Panc1 (cell line): ENCODE data around the gene ATXN7. TPM values are rescaled to one million over a fixed set of nuclear protein-coding genes. Genes with fewer than 3 reads are reported as not detected.

Experiments used
- ATAC-seq: fragments of 200-7000 bp; cut with Tn5 transposase; 2 replicates; pipeline ENCODE4 v1.9.1; 2020; ENCODE audit warnings: mild to moderate bottlenecking, moderate library complexity
- BruUV-seq: library from RNA; stranded (reverse); fragments of 400-500 nt; replicated peaks from 2 replicates; lab custom pipeline; 2021; lab: Mats Ljungman, UMichigan
- CTCF ChIA-PET: fragments of 300-600 bp; sonication (Branson Sonifier 250); formaldehyde crosslinking; loops from one replicate; lab custom pipeline; 2022; ENCODE audit warnings: antibody characterized with exemption; lab: Charles Lee
- POLR2A ChIA-PET: fragments of 300-600 bp; sonication (Branson Sonifier 250); formaldehyde crosslinking; loops from one replicate; lab custom pipeline; 2022; ENCODE audit warnings: antibody characterized with exemption; lab: Charles Lee
- DNase-seq: peaks from one replicate; pipeline ENCODE4 v3.0.0-alpha.2; 2010; ENCODE audit warnings: low read depth, low spot score
- H3K27ac ChIP-seq: 2 replicates; pipeline ENCODE4 v1.5.1; 2011; ENCODE audit warnings: mild to moderate bottlenecking, low read length, inconsistent platforms
- H3K27me3 ChIP-seq: fragments of 200-500 bp; sonication (Bioruptor generic); 2 replicates; pipeline ENCODE4 v1.6.0; 2014; ENCODE audit warnings: low read length, inconsistent platforms; ENCODE audit not compliant: control insufficient read depth, insufficient read depth
- H3K36me3 ChIP-seq: fragments of 200-500 bp; sonication (Bioruptor generic); 2 replicates; pipeline ENCODE4 v1.5.1; 2014; ENCODE audit warnings: inconsistent platforms, mild to moderate bottlenecking, low read length, moderate library complexity; ENCODE audit not compliant: control insufficient read depth, insufficient read depth
- H3K4me1 ChIP-seq: 2 replicates; pipeline ENCODE4 v1.5.1; 2011; ENCODE audit warnings: inconsistent platforms, mild to moderate bottlenecking, low read length, moderate library complexity; ENCODE audit not compliant: control insufficient read depth, insufficient read depth
- H3K4me3 ChIP-seq, 2 experiments: 2 replicates each; pipeline ENCODE4 v1.5.1; 2011 to 2012; ENCODE audit warnings: low read depth in 2 of 2, low read length in 2 of 2, mild to moderate bottlenecking in 2 of 2, inconsistent platforms in 1 of 2, moderate library complexity in 1 of 2
- H3K9me3 ChIP-seq: fragments of 200-500 bp; sonication (Bioruptor generic); 2 replicates; pipeline ENCODE4 v1.5.1; 2014; ENCODE audit warnings: low read depth, mild to moderate bottlenecking, inconsistent platforms, low read length, moderate library complexity; ENCODE audit not compliant: control insufficient read depth, insufficient read depth
- CTCF ChIP-seq: fragments of 450-650 bp; IDR thresholded peaks from 2 replicates; pipeline ENCODE4 v1.5.1; 2017; ENCODE audit warnings: mild to moderate bottlenecking
- POLR2AphosphoS5 ChIP-seq: IDR thresholded peaks from 2 replicates; pipeline ENCODE4 v1.6.1; 2012; ENCODE audit warnings: mild to moderate bottlenecking, low read depth, low read length, moderate library complexity
- REST ChIP-seq, 2 experiments: IDR thresholded peaks; 2 replicates each; pipeline ENCODE4 v1.6.1; 2011 to 2012; ENCODE audit warnings: low read depth in 2 of 2, control low read depth in 1 of 2, low read length in 1 of 2, mild to moderate bottlenecking in 1 of 2, moderate library complexity in 1 of 2; ENCODE audit not compliant: insufficient read depth in 1 of 2
- SIN3A ChIP-seq: IDR thresholded peaks from 2 replicates; pipeline ENCODE4 v1.6.1; 2012; ENCODE audit warnings: low read depth, mild to moderate bottlenecking, low read length, moderate library complexity, borderline replicate concordance; ENCODE audit not compliant: insufficient read depth
- TCF7L2 ChIP-seq: IDR thresholded peaks from 2 replicates; pipeline ENCODE4 v1.6.1; 2011; ENCODE audit warnings: mild to moderate bottlenecking, low read depth, low read length, inconsistent platforms
- in situ Hi-C: cut with HindIII; loops from 2 replicates; pipeline ENCODE4 v1.10.0; 2016; ENCODE audit warnings: low sequenced_read_pairs, low pct_unique_long_range_greater_than_20kb
- intact Hi-C: fragments of 100-400 bp; cut with micrococcal nuclease; formaldehyde crosslinking; loops from one replicate; pipeline ENCODE4 v1.10.0; 2022; ENCODE audit not compliant: unreplicated experiment
- total RNA-seq: library from RNA; stranded (reverse); gene quantifications from one replicate; pipeline ENCODE4 v1.2.1, GENCODE V29; 2021; ENCODE audit not compliant: unreplicated experiment

ATXN7 gene
- total RNA-seq, 1 experiment from 2014 or later = 17.3 TPM

- in situ Hi-C loops (no loop called here), intact Hi-C loops (no loop called here)
- Histone ChIP-seq H3K27ac (peak within 1 kb of the TSS; percentile 80), H3K9me3 (no peaks in the 10 kb centered on the region), H3K36me3 (peaks cover 19% of the 10 kb centered on the region), H3K4me3 (peak within 1 kb of the TSS; percentile 82 to 95), H3K4me1 (peaks cover 2% of the 10 kb centered on the region; the same call in 1 of the 2 replicates), H3K27me3 (no peaks in the 10 kb centered on the region)
- peak; percentile 97 for ATAC-seq
- POLR2A ChIA-PET = no interaction called here
- DNase-seq = peak; percentile 64
- no TSS peak for BruUV-seq
- TF ChIP-seq CTCF (peak; percentile 98), POLR2AphosphoS5 (peak; percentile 66), REST (IDR thresholded peaks at IDR 0.05; ENCODE audit: insufficient read depth in 1 of 2, low read depth in 2 of 2, low read length in 1 of 2) (no peak)
- CTCF ChIA-PET = no interaction called here
Observed at GRCh38 chr3:64023187-64023860, 159.7 kb downstream of the ATXN7 start, which contains the start of gene PSMD6. PSMD6 (minus strand) TSS chr3:64023494; CDS start chr3:64023419, 75 bp downstream.

- Histone ChIP-seq H3K9me3 (no peaks in the 10 kb centered on the region), H3K27me3 (no peaks in the 10 kb centered on the region), H3K27ac (peak overlapping the region; percentile 57; the same call in 1 of the 2 replicates), H3K4me1 (peaks cover 2% of the 10 kb centered on the region; the same call in 1 of the 2 replicates), H3K4me3 (peak overlapping the region; percentile 82 to 95; a peak in 3 of 4 replicates), H3K36me3 (peaks cover 16% of the 10 kb centered on the region)
- no TSS peak for BruUV-seq
- ChIA-PET POLR2A (no interaction called here), CTCF (no interaction called here)
- intact Hi-C loops = no loop called here
- in situ Hi-C loops = no loop called here
- no peak for DNase-seq
- no peak for TF ChIP-seq CTCF
- TF ChIP-seq POLR2AphosphoS5 = no peak
- no peak for TF ChIP-seq REST (IDR thresholded peaks at IDR 0.05; ENCODE audit: insufficient read depth in 1 of 2, low read depth in 2 of 2, low read length in 1 of 2)
- TF ChIP-seq SIN3A = no peak
- no peak for TF ChIP-seq TCF7L2
- ATAC-seq = no peak
Observed at GRCh38 chr3:64023861-64024223, 160.2 kb downstream of the ATXN7 start.
